ENCODE data around the gene CLEC1A.

- TF ChIP-seq CTCF (optimal IDR thresholded peaks at IDR 0.05 in 1 of 3, IDR thresholded peaks at IDR 0.05 in 1 of 3, conservative IDR thresholded peaks at IDR 0.05 in 1 of 3; ENCODE audit: extremely low read depth in 1 of 3, insufficient read depth in 2 of 3, low read length in 3 of 3) (no peak), EZH2 (IDR thresholded peaks at IDR 0.05; ENCODE audit: low read length) (no peak)
Measured at GRCh38 chr12:10025236-10025635, 73.5 kb downstream of the CLEC1A start.
